ENCODE results near the gene ZBTB2.
"Not testable (repeated sequence)": the region's sequence is repeated elsewhere in the genome, so short reads cannot be mapped to it uniquely, and the experiment has no call there.

The ZBTB2 gene

GRCh38 chr6:151326116-151326825 lies 65.1 kb downstream of the ZBTB2 start:
- FAIRE-seq, result no peak

- FAIRE-seq, result no peak
These were observed 66.0 kb downstream of the ZBTB2 start for GRCh38 chr6:151325075-151326050.

GRCh38 chr6:151324488-151324825 lies 66.9 kb downstream of the ZBTB2 start:
- FAIRE-seq, result no peak

GRCh38 chr6:151323791-151324487 lies 67.4 kb downstream of the ZBTB2 start:
- FAIRE-seq, result no peak

GRCh38 chr6:151322570-151322969 lies 68.8 kb downstream of the ZBTB2 start:
- no peak for FAIRE-seq

- FAIRE-seq, result no peak
These were observed 69.9 kb downstream of the ZBTB2 start for GRCh38 chr6:151321438-151321837.

GRCh38 chr6:151320140-151320539 lies 71.2 kb downstream of the ZBTB2 start:
- FAIRE-seq, result no peak

- FAIRE-seq, result no peak
These were observed 73.4 kb downstream of the ZBTB2 start for GRCh38 chr6:151317995-151318365.

GRCh38 chr6:151317103-151317994 lies 74.0 kb downstream of the ZBTB2 start:
- FAIRE-seq, result no peak

- not testable (repeated sequence) for FAIRE-seq
These were observed 75.7 kb downstream of the ZBTB2 start for GRCh38 chr6:151315661-151316060.

Data from colon (tissue), 2 donors.